NK-92 (cell line): ENCODE data around the gene ARHGAP36.

Experiments used
- DNase-seq: peaks from one replicate; lab custom pipeline; 2025; ENCODE audit not compliant: unreplicated experiment; lab: John Stamatoyannopoulos, UW

Gene ARHGAP36, protein sequence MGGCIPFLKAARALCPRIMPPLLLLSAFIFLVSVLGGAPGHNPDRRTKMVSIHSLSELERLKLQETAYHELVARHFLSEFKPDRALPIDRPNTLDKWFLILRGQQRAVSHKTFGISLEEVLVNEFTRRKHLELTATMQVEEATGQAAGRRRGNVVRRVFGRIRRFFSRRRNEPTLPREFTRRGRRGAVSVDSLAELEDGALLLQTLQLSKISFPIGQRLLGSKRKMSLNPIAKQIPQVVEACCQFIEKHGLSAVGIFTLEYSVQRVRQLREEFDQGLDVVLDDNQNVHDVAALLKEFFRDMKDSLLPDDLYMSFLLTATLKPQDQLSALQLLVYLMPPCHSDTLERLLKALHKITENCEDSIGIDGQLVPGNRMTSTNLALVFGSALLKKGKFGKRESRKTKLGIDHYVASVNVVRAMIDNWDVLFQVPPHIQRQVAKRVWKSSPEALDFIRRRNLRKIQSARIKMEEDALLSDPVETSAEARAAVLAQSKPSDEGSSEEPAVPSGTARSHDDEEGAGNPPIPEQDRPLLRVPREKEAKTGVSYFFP

DNA sequence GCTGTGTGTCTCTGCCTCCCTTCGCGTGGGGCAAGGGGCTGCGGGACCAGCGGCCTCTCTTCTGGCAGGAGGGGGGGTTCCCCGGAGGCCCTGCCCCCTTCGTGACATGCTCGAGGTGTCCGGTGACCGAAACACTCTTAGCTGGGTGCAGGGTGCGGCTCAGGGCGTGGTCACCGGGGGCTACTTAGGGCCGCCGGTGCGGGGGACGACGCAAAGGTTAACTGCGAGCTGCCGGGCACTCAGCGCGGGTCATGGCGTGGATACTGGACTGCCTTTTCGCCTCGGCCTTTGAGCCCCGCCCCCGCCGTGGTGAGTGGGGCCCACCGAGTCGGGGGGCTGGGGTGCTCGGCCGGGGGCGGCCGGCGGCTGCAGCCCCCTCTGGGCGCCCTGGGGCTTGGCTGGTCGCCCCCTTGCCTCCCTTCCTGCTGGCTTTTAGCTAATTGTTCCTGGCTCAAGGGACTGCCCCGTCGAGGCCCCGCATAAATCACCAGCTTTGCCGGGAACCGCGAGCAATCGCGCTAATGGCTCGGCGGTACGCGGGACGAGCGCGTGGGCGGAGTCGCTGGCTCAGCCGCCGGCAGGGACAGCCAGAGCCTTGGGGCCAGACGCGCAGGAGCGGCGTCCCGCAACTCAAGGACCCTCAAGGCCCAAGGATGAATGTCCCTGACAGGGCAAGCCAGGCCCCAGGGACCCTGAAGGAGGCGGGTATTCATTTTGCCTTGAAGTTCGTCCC is at the start of gene ARHGAP36:
ARHGAP36 (plus strand) TSS at position 211 of the 733 bp plus-strand sequence. CDS start 23,320 bp downstream, outside the sequence.
- DNase-seq: no peak

DNA sequence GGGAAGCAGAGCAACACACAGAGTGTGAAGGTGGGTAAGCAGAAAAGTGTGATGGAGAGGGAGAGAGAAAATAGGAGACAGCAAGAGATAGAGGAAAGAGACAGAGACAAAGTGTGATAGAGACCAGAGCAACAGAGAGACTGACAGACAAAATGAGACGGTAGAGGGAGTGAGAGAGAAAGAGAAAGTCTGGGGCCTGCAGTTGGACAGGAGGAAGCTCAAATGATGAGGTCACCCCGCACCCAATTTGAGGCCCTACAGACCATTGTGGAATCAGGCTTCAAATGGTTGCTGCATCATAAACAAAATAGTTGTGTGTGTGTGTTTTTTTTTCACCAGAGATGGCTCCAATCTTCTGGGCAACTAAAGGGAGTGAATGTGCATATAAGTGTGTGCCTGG is 48.0 kb upstream of the ARHGAP36 start:
- DNase-seq: no peak

DNA sequence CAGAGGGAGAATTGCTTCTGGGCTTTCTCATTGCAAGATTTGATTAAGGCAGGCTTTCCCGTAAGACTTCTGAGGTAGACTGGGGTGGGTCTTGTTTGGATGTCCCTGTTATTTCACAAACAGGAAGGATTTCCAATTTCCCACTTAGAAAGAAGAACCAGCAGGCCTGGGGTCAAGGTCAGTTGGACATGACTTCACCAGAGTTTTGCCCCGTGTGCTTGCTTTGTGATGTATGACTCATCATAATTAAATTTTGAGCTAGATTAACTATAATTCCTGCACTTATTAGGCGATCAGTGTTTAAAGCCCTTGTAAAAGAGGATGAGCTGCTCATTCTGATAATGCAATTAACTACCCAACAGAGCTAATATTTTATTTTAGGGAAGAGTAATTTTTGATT is 32.8 kb upstream of the ARHGAP36 start:
- no peak for DNase-seq

DNA sequence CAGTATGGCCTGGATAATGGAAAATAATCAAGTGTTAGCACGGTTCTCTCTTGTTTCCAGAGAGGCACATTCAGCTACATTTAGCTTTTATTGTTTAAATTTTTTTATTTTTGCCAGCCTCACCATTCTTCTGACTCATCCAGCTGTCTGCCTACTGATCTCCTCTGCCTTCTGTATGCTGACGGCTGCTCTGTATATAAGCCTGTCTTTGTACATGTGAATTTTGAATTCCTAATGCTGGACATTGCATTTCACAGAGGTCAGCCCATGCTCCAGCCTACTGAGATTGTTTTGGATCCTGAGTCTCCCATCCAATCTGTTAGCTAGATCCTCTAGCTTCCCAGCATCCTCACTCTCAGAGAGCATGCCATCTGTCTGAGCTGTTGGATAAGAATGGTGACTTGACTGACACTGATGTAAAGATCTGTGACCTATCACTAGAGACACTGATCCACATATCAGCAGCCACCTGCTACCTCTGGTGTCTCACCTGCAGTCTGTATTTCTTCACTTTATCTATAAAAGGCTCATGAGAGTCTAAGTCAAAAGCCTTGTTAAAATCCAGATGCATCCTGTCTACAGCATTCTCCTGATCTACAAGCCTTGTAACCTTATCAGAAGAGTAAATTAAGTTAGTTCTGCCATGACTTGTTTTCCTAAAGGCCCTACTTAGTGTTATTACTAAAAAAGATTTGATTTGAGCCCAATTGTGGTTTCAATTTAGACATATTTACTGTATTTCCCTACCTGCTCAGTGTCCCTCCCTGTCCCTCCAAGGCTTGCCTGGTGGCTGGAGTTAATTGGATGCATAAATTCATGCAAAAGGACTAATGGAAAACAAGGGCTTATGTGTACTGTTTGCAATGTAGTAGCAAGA is 25.6 kb upstream of the ARHGAP36 start:
- no peak for DNase-seq

DNA sequence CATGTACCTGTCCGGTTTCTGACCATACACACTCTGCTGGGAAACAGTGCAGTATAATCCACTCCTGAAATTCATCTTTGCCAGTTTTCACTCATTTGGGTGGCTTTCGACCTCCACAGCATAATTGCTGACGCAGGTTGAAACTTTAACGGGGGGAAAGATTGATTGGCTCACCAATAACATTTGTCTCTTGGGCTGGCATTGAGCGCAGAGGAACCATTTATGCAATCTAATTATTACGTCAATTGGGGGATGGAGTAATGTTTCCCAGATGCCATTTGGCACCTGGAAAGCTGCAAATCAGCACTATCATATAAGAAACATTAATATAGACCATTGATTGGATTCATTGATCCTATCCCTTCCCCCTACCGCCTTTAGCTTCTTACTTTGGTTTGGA is 24.1 kb upstream of the ARHGAP36 start:
- DNase-seq: no peak

DNA sequence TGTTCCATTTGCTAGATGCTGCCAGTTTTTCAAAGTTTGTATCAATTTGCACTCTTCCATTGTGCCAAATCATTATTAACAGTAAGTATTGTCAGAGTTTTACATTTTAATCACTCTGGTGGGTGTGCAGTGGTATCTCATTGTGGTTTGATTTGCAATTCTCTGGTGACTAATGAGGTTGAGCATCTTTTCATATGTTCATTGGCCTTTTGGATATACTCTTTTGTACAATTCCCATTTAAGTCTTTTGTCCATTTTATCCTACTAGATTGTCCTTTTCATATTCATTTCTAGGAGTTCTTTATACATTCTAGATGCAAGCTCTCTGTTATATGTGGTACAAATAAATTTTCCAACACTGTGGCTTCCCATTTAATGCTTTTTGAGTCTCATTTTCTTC is 17.4 kb upstream of the ARHGAP36 start:
- DNase-seq: no peak

DNA sequence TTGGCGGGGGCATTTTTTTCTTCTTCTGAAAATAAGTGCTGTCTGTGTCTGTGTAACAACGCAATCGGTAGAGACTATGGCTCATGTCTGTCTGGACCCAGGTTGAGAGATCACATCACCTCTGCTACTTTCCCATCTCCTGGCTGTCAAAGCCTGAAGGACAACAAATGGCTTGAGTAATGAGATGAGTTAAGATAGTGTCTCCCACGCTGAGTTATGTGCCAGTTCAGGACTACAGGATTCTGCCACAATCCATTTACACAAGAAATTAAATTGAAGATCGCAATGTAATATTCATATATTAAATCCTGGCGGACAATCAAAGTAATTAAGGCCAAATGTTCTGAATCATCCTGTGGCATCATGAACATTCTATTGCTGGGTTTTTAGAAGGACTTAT is 16.5 kb upstream of the ARHGAP36 start:
- no peak for DNase-seq

DNA sequence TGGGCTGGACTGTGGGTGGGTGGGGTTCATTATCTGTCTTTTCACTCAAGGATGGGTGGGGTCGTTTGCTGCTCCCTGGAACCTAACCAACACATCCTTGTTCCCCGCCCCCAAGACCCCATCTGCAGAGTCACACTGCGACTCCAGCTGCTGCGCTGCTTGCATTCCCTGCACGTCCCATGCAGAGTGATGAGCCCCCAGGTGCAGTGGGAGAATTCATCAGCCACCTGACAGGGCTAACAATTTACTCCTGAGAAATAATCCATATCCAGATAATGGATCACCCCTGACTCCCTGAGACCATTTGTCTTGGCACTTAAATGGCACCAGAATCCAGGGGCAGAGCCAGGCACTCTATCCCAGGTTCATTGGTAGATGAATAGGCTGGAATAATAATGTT is 12.4 kb upstream of the ARHGAP36 start:
- no peak for DNase-seq

DNA sequence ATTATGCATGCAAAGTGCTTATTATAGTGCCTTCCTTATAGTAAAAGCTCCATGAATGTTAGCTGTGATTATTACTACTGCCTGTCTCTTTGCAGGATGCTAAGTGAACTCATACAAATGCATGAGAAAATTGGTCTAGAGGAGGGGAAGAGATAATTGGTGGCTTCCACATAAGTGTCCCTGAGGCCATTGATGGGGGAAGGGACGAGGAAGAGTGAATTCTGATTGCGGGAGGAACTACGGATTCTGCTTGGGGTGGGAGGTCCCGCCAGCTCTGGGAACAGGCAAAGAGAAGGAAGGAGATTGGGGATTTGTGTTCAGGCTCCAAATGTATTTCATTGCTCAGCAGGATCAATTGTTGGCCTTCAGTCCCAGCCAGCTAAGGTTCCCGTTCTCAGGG is 11.6 kb upstream of the ARHGAP36 start:
- DNase-seq: no peak

DNA sequence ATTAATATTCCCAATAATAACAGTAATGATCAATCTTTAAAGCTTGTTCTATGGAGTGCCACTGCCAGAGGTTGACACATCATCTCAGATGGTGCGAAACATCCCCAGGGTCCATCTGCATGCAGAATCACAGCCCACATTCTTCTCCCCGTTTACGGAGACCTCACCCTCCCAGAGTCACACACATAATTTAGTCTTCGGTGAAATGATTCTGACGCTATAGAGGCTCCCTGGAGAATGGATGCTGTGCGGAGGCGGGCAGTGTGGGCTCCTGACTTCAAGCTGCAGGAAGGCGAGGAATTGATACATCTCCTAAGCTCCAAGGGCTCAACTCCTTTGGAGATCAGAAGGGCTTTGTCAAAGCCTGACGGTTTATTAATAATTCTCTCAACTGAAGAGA is 11.0 kb upstream of the ARHGAP36 start:
- no peak for DNase-seq

DNA sequence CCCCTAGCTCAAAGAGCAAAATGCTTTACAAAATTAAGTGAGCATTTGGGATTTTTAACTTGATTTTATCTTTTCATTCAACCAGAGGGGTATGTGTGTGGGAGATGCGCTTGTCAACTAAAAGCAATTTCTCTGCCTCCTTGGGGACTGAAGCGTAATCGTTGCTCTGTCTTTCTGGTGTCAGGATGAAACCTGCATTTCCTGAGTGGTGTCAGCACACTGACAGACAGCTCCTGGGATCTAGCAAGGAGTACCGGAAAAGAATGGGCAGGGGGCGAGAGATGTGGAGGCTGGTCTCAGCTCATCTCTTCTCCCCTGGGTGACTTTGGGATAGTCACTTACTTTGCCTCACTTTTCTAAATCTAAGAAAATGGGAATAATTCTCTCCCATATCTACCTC is 5.1 kb upstream of the ARHGAP36 start:
- DNase-seq: no peak

DNA sequence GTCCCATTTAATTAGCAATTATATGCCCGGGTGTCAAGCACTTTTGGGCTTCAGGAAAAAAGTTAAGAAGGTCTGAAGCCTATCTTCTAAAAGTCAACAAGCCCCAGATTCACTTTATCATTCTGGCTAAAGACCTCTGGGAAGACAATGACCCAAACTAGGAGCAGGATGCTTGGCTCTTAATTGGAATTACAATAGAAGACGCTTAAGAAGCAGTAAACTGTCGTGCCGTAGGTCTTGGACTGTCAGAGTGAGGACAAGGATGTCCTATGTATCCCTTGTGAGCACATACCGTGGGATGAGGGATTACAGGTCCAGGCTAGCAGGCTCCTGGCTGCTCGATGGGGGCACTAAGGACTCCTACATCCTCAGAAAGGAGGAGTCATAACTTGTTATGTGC is 3.2 kb upstream of the ARHGAP36 start:
- DNase-seq: no peak

DNA sequence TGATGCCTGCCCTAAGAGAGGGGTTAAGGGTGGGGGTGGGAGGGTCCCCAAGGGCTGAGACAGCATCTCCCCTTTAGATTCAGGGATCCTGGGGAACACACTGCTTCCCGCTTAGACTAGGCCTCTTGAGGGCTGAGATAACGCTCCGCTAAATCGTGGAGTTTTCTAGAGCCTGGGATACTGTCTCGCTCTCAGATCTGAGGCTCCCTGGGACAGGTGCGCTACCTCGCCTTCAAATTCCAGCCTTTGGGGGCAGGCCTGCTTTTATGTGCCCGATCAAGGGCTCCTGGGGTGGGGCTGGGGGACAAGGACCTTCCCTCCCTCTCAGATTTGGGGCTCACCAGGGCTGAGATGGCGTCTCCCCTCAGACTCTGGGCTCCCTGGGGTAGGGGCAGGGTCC is 440 bp upstream of the ARHGAP36 start:
- no peak for DNase-seq

DNA sequence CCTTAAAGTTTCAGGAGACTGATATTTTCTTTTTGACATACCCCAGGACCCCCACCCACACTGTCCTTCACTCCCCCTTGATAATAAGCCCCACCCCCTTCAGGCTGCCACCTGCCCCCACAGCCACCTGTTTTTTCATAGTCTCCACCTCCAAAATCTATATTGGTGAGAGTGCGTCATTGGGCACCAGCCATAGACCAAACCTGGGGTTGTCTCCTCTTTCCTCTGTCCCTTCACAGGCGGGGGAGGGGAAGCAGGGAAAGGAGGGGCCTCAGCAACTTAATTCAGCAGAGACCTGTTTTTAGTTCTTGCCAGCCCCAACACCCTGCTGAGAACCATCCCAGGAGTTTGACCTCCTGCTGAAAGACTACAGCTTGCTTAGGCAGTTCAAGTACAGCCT is 1.1 kb downstream of the ARHGAP36 start:
- DNase-seq: no peak

DNA sequence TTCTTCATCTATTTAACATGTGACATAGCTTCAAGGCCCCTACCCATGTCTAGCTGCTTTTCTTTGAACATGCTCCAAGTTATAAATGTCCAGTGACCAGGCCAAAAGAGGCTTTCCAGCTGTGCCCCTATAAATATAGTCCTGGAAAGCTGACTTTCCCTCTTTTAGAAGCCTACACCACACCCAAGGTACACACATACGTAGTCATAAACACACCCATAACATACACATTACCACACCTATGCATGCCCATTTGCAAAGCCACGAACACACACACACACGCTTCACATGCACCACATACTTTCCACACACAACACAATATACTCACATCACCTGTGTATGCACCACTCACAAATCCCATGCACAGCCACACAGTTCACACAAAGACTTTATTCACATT is 2.0 kb downstream of the ARHGAP36 start:
- no peak for DNase-seq

DNA sequence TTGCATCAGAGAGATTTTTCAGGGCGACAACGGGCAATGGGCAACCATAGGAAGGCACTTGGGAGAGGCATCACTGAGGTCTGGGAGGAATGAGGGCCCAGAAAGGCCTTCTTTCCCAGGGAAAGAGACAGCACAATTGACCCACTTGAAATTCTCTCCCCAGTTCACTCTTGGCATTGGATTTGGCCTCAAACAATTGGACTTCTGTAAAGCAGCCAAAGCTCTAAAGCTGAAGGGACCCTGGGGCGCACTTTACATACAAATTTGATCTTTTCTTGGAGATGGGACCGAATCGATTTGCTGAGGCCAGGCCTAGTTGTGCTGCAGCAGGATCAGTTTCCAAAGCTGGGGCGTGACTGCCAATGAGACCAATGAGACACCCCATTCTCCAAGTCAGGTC is 3.2 kb downstream of the ARHGAP36 start:
- DNase-seq: no peak

DNA sequence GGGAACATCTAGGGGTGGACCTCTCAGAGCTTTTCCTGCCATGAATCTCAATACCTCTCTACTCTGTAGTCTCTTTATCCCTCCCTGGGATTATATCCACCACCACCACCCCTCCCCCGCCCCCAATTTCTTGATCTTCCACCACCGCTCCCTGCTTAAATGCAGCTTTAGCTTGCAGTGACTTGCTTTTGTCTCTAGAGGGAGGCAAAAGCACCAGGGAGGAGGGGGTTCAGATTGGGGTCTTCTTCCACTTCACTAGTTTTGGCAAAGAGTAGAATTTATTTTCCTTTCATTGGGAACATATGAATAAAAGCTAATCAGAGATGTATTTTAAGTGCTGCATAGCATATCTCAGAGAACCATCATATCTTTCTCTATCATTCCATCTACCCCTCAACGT is 5.5 kb downstream of the ARHGAP36 start:
- no peak for DNase-seq

DNA sequence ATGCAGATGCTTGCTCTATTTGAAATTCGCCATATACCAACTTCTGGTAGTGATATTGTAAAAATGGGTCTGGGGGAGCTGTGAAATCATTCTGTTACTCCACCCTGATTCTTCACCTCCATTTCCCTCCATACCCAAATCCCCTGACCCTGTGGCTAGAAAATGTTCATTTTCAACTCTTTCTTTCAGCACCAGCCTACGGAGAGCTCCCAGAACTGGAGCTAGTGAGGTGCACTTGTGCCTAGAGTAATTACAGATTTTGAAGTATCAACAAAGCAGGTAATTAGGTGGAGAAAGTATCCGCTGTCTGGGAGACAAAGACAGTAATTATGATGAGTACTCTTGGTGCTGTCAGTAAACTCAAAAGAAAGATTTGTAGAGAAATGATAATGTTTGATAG is 8.1 kb downstream of the ARHGAP36 start:
- no peak for DNase-seq

DNA sequence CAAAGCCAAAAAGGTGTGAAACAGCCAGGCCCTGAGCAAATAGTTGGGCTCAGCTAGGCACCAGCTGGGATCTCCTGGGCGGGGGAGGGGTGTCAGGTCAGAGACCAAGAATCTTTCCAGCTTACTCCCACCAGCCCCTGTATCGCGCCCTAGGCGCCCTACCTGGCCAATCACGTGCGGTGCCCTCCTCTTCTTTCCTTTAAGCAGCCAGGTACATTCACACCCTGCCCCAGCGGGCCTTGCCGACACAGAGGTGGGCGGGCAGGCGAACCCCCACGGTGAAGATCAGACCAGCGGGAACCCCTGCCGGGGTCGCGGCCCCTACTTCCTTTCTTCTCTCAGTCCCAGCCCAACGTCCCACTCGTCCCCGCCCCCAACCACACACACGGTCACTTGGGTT is 9.1 kb downstream of the ARHGAP36 start:
- no peak for DNase-seq

DNA sequence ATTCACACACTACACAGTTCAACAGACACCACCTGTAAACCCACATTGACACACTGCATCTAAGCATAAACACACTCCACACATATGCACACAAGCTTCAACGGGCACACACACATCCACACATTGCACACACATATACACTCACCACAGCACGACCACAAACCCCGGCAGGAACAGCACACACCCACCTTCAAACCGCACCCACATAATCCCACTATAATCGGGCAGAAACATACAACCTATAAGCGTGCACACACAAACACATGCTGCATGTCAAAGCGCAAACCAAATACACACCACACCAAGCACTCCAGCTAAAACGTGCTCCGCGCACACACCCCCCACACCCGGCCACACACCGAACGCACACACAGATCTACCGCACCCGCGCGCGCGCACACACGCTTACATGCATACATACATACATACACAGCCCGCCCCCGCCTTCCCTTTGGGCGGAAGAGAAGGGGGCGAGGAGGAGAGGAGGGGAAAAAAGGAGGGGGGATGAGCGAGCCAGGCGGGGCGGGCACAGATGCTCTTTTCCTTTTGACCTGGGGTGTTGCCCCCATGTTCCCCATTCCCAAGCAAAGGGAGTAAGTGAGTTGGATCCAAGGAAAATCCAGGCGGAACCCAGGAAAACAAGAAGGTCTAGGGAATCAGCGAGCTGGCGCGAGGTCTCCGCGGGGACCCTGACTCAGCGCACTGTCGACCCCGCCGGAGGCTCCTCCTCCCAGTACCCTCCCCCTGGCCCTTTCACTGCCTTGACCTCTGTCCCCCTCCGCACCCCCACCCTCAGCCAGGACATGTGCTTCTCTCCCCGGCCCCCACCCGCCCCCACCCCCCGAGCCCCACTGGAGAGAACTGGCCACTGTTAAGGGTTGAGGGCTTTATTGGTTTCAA is 9.9 kb downstream of the ARHGAP36 start:
- no peak for DNase-seq
